Stimulated activated CD4-positive, alpha-beta T cell treated with anti-CD3 and anti-CD28 coated beads, Interleukin-4, amount 100 ng/mL, for 48 hours (primary cell): Measurements from ENCODE around the gene CCDC85B.

ENCODE experiments used
- DNase-seq, 2 donors: peaks; one replicate each; pipeline ENCODE4 v3.0.0-alpha.2; 2020; ENCODE audit warnings: low read depth in 2 of 2

Gene CCDC85B

DNA sequence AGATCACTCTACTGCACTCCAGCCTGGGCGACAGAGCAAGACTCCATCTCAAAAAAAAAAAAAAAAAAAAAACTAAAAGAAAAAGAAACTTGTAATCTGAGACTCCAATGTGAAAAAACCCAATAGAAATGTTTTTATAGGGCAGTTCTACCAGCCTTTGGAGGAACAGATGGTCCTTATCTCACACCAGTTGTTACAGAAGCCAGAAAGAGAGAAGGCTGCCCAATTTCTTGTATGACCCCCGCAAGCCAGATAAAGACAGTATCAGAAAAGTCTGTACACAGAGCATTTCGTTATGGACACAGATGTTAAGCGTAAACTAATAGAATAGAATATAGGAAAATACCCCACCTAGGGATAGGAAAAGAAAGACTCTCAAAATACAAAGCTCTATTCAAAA, 43.5 kb downstream of the CCDC85B start:
- DNase-seq = no peak

DNA sequence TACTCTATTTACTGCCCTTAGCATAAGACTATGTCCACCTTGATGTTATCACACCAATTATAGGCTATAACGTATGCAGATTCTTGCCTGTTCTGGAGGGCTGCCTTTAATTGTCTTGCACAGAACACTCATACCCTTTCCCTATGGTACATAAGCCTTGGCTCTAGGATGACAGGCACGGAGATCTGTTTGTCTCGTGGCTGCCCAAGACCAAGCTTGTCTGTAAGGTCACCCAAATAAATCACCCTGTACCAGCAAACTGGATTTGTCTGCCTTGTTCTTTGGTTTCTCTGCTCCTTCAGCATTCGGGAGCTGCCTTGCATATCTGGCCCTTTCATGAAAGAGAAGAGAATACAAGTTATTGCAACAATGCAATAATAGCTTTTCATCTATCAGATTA, 47.3 kb downstream of the CCDC85B start:
- no peak for DNase-seq
